ENCODE data around the gene SPEG.

DNA sequence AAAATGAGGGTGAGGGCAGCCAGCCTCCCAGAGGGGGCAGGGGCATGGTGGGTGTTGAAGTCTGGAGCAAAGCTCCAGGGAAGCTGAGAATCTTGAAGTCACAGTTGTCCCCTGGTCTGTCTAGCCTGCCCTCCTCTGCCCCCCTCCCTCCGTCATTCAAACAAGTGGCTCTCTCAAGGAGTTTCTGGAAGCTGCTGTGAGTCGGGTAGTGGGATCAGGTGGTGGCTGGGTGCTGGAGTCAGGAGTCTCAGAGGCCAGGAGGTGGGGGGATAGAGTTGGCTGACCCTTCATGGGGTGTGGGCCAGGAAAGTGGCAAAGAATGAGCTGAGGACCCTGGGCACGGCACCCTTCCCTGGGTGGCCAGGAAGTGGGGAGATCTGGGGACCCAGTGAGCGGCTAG, 79.1 kb downstream of the SPEG start:
- no peak for TF ChIP-seq EZH2phosphoT487 (IDR thresholded peaks at IDR 0.05; ENCODE audit: low read depth)
- TF ChIP-seq, protein P1, sequence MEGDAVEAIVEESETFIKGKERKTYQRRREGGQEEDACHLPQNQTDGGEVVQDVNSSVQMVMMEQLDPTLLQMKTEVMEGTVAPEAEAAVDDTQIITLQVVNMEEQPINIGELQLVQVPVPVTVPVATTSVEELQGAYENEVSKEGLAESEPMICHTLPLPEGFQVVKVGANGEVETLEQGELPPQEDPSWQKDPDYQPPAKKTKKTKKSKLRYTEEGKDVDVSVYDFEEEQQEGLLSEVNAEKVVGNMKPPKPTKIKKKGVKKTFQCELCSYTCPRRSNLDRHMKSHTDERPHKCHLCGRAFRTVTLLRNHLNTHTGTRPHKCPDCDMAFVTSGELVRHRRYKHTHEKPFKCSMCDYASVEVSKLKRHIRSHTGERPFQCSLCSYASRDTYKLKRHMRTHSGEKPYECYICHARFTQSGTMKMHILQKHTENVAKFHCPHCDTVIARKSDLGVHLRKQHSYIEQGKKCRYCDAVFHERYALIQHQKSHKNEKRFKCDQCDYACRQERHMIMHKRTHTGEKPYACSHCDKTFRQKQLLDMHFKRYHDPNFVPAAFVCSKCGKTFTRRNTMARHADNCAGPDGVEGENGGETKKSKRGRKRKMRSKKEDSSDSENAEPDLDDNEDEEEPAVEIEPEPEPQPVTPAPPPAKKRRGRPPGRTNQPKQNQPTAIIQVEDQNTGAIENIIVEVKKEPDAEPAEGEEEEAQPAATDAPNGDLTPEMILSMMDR (IDR thresholded peaks at IDR 0.05; ENCODE audit: low read depth, low read length): no peak

Measured in OCI-LY3 (cell line).